Measurements from ENCODE around the gene B4GALT6.

DNA sequence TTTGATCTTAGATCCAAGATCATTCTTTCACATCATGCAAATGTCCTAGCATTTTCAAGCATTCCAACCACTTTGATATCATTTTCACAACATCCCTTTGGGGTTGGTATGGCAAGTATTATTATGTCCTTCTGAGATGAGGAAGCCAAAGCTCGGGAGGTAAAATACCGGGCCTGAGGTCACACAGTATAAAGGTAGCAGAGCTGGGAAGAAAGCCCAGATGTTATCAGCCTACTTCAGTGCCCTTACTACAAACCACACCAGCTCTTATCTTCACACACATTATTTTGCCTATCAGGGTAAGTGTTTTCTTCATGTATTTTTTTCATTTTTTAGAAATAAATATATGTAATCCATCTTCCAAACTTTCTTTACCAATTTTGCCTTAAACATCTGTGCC, 4.2 kb upstream of the B4GALT6 start:
- TF ChIP-seq, protein P1, sequence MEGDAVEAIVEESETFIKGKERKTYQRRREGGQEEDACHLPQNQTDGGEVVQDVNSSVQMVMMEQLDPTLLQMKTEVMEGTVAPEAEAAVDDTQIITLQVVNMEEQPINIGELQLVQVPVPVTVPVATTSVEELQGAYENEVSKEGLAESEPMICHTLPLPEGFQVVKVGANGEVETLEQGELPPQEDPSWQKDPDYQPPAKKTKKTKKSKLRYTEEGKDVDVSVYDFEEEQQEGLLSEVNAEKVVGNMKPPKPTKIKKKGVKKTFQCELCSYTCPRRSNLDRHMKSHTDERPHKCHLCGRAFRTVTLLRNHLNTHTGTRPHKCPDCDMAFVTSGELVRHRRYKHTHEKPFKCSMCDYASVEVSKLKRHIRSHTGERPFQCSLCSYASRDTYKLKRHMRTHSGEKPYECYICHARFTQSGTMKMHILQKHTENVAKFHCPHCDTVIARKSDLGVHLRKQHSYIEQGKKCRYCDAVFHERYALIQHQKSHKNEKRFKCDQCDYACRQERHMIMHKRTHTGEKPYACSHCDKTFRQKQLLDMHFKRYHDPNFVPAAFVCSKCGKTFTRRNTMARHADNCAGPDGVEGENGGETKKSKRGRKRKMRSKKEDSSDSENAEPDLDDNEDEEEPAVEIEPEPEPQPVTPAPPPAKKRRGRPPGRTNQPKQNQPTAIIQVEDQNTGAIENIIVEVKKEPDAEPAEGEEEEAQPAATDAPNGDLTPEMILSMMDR (IDR thresholded peaks at IDR 0.05), result no peak
- TF ChIP-seq POLR2A (IDR thresholded peaks at IDR 0.05), result no peak

All from body of pancreas (tissue), 4 donors.